ENCODE measurements around the gene SMU1.
"Not testable (repeated sequence)": the region's sequence is repeated elsewhere in the genome, so short reads cannot be mapped to it uniquely, and the experiment has no call there.

SMU1 gene

GRCh38 chr9:33105504-33105903, 29.0 kb upstream of the SMU1 start:
- DNase-seq (ENCODE audit: low spot score), result no peak

- no peak for DNase-seq (ENCODE audit: low spot score)
These were observed 27.9 kb upstream of the SMU1 start for GRCh38 chr9:33104401-33104800.

- no peak for DNase-seq (ENCODE audit: low spot score)
These were observed 27.2 kb upstream of the SMU1 start for GRCh38 chr9:33103501-33104281.

- no peak for DNase-seq (ENCODE audit: low spot score)
These were observed 26.2 kb upstream of the SMU1 start for GRCh38 chr9:33102551-33103210.

- peak; percentile 77 for DNase-seq (ENCODE audit: low spot score)
These were observed 24.9 kb upstream of the SMU1 start for GRCh38 chr9:33101104-33101951.

GRCh38 chr9:33099754-33100153, 23.3 kb upstream of the SMU1 start:
- no peak for DNase-seq (ENCODE audit: low spot score)

- DNase-seq (ENCODE audit: low spot score), result no peak
These were observed 20.7 kb upstream of the SMU1 start for GRCh38 chr9:33097192-33097591.

- no peak for DNase-seq (ENCODE audit: low spot score)
These were observed 16.2 kb upstream of the SMU1 start for GRCh38 chr9:33092634-33093033.

GRCh38 chr9:33085672-33086071, 9.2 kb upstream of the SMU1 start:
- not testable (repeated sequence) for DNase-seq (ENCODE audit: low spot score)

- no peak for DNase-seq (ENCODE audit: low spot score)
These were observed 6.3 kb upstream of the SMU1 start for GRCh38 chr9:33082538-33083326.

GRCh38 chr9:33082128-33082527, 5.7 kb upstream of the SMU1 start:
- no peak for DNase-seq (ENCODE audit: low spot score)

- DNase-seq (ENCODE audit: low spot score), result peak; percentile 89
These were observed 4.8 kb upstream of the SMU1 start for GRCh38 chr9:33081128-33081851.

- no peak for DNase-seq (ENCODE audit: low spot score)
These were observed 4.1 kb upstream of the SMU1 start for GRCh38 chr9:33080534-33080933.

- no peak for DNase-seq (ENCODE audit: low spot score)
These were observed 7.5 kb downstream of the SMU1 start for GRCh38 chr9:33068991-33069390.

- DNase-seq (ENCODE audit: low spot score), result no peak
These were observed 11.1 kb downstream of the SMU1 start for GRCh38 chr9:33065157-33066076.

GRCh38 chr9:33051144-33051543, 25.3 kb downstream of the SMU1 start:
- DNase-seq (ENCODE audit: low spot score), result no peak

- no peak for DNase-seq (ENCODE audit: low spot score)
These were observed 26.7 kb downstream of the SMU1 start for GRCh38 chr9:33049680-33050361.

- DNase-seq (ENCODE audit: low spot score), result no peak
These were observed 28.4 kb downstream of the SMU1 start for GRCh38 chr9:33048054-33048465.

- DNase-seq (ENCODE audit: low spot score), result no peak
These were observed 30.4 kb downstream of the SMU1 start for GRCh38 chr9:33046061-33046460.

Measured in GM03348 (cell line).